Activated naive CD8-positive, alpha-beta T cell treated with anti-CD3 and anti-CD28 coated beads for 36 hours (primary cell): ENCODE data around the gene CCSER1. TPM values are rescaled to one million over a fixed set of nuclear protein-coding genes. Genes with fewer than 3 reads are reported as not detected.
"Not testable (repeated sequence)": the region's sequence is repeated elsewhere in the genome, so short reads cannot be mapped to it uniquely, and the experiment has no call there.

Source experiments
- DNase-seq: peaks from one replicate; pipeline ENCODE4 v3.0.0; 2021
- H3K27ac Mint-ChIP-seq: one replicate; pipeline ENCODE4 v1.8.0; 2022; ENCODE audit warnings: mild to moderate bottlenecking, moderate library complexity, mixed read lengths
- H3K27me3 Mint-ChIP-seq: one replicate; pipeline ENCODE4 v1.8.0; 2022; ENCODE audit warnings: mild to moderate bottlenecking, mixed read lengths
- H3K36me3 Mint-ChIP-seq: one replicate; pipeline ENCODE4 v1.8.0; 2021; ENCODE audit warnings: mild to moderate bottlenecking, mixed read lengths
- H3K4me1 Mint-ChIP-seq: one replicate; pipeline ENCODE4 v1.8.0; 2021; ENCODE audit warnings: mixed read lengths
- H3K4me3 Mint-ChIP-seq: one replicate; pipeline ENCODE4 v1.8.0; 2022; ENCODE audit warnings: mild to moderate bottlenecking, moderate library complexity, mixed read lengths
- H3K9me3 Mint-ChIP-seq: one replicate; pipeline ENCODE4 v1.8.0; 2022; ENCODE audit warnings: mixed read lengths
- total RNA-seq, 2 experiments: library from RNA; stranded (reverse); gene quantifications; one replicate each; pipeline ENCODE4 v1.2.3, GENCODE V29; 2021

The CCSER1 gene
- total RNA-seq, 2 experiments from 2014 or later = 0.29 to 0.42 TPM

- DNase-seq = no peak
- no peaks in the 10 kb centered on the region for H3K27me3 Mint-ChIP-seq
- H3K9me3 Mint-ChIP-seq = peaks cover under 1% of the 10 kb centered on the region
- H3K36me3 Mint-ChIP-seq = no peaks in the 10 kb centered on the region
- no peak overlapping the region for H3K4me3 Mint-ChIP-seq
- no peak overlapping the region for H3K27ac Mint-ChIP-seq
- H3K4me1 Mint-ChIP-seq = no peaks in the 10 kb centered on the region
Measured at GRCh38 chr4:90254357-90254756, 127.2 kb downstream of the CCSER1 start.

DNA sequence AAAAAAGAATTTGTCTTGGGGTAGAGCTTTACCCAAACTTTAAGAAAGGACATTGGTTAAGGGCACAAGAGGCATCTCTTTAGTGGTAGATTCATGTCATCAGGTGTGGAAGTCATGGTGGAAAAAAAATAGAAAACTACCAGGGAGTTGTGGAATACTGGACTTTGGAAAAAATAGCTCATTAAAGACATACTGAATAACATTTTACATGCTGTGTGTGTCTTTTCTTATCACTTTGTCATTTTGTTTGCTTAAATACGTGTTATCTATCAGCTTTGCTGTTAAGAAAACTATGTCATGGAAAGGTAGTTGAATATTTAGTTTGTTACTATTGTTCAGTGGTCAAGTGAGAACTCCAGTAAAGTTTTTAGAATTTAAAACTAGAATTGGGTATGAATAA is 147.0 kb downstream of the CCSER1 start:
- H3K9me3 Mint-ChIP-seq = peaks cover 4% of the 10 kb centered on the region
- no peaks in the 10 kb centered on the region for H3K4me1 Mint-ChIP-seq
- H3K27ac Mint-ChIP-seq = no peak overlapping the region
- no peaks in the 10 kb centered on the region for H3K27me3 Mint-ChIP-seq
- no peak overlapping the region for H3K4me3 Mint-ChIP-seq
- H3K36me3 Mint-ChIP-seq = no peaks in the 10 kb centered on the region
- no peak for DNase-seq

DNA sequence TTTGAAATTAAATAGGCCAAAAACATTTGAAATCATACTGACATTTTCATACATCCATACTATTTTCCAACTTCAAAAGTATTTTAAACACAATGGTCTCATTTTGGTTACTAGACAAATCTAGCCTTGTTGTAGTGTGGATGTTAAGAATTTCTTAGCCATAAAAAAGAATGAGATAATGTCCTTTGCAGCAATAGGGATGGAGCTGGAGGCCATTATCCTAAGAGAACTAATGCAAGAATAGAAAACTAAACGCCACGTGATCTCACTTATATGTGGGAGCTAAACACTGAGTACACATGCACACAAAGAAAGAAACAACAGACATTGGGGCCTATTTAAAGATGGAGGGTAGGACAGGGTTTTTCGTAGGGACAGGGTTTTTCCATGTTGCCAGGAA is 153.8 kb downstream of the CCSER1 start:
- Mint-ChIP-seq H3K27me3 (no peaks in the 10 kb centered on the region), H3K4me3 (no peak overlapping the region), H3K9me3 (no peaks in the 10 kb centered on the region), H3K36me3 (no peaks in the 10 kb centered on the region), H3K4me1 (no peaks in the 10 kb centered on the region), H3K27ac (no peak overlapping the region)
- DNase-seq = no peak

DNA sequence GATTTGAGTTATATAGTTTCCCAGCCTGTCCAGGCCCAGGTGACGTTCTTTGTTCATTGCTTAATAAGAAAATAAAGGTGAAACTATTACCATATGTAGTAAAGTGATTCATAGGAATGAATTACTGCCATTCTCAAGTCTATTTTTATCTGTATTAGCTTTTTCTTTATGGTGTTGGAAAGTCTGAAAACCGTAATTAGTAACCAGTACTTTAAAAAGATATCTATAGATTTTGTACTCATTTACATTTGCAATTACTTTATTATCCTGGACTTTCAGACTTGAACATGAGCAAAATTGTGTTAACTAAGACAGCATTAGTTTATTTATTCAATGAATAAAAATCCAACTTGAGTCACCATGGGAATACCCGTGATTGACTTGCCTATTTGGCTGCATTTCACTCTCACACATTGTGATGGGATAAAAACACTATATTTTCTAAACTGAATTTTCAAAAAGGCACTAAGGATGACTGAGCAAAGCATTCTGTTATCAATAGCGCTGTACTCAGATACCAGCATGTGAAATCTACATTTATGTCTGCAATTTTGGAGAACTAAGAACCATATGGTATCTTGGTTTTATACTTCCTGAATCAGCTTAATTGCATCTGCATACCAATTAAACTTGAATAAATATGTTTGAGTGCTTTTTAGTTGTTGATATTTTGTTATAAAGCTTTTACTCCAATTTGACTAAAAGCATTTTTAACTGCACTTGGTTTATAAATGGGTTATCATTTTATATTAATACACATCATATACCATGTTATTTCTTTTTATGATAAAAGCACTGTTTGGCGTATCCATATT is 154.6 kb downstream of the CCSER1 start:
- Mint-ChIP-seq H3K4me1 (no peaks in the 10 kb centered on the region), H3K36me3 (no peaks in the 10 kb centered on the region), H3K27me3 (no peaks in the 10 kb centered on the region), H3K4me3 (no peak overlapping the region), H3K27ac (no peak overlapping the region), H3K9me3 (no peaks in the 10 kb centered on the region)
- DNase-seq = no peak

DNA sequence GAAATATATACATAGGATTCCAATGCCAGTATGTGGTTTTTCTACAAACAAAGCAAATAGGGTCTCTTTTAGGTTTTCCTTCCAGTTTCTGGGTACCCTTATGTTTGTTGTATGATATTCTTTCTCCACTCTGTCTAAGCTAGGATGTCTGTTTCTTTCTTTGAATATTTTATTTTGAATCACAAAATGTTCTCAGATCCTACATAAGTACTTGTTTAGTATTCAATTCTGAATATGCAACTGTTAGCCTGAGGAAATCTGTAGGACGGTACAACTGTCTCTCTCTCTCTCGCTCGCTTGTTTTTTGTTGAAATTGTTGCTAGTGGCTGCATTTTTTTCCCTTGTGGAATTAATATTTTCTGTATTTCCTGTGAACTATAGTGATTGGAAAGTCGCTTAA is 163.2 kb downstream of the CCSER1 start:
- Mint-ChIP-seq H3K36me3 (no peaks in the 10 kb centered on the region), H3K4me1 (no peaks in the 10 kb centered on the region), H3K27me3 (no peaks in the 10 kb centered on the region), H3K9me3 (no peaks in the 10 kb centered on the region), H3K4me3 (no peak overlapping the region), H3K27ac (no peak overlapping the region)
- DNase-seq = no peak

- H3K36me3 Mint-ChIP-seq = no peaks in the 10 kb centered on the region
- H3K4me3 Mint-ChIP-seq = no peak overlapping the region
- no peaks in the 10 kb centered on the region for H3K27me3 Mint-ChIP-seq
- no peak overlapping the region for H3K27ac Mint-ChIP-seq
- DNase-seq = no peak
- H3K9me3 Mint-ChIP-seq = no peaks in the 10 kb centered on the region
- H3K4me1 Mint-ChIP-seq = no peaks in the 10 kb centered on the region
Measured at GRCh38 chr4:90292438-90292837, 165.2 kb downstream of the CCSER1 start.

DNA sequence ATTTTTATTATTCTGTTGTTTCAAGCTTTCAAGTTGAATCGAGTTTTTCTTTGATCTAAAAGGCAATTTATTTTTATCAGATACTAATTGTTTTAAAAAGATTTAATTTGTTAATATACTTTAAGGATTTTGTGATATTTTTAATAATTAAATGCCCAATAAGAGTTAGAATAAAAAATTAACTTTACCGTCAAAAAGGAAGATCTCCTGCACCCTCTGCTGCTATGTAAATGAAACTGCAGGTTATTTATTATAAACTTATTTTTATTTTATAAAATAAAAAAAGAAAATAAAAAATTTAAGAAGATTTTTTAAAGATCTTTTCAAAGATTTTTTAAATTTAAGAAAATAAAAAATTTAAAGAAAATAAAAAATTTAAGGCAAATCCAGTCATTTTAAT is 166.1 kb downstream of the CCSER1 start:
- Mint-ChIP-seq H3K27me3 (no peaks in the 10 kb centered on the region), H3K4me3 (no peak overlapping the region), H3K4me1 (no peaks in the 10 kb centered on the region), H3K9me3 (no peaks in the 10 kb centered on the region), H3K27ac (no peak overlapping the region), H3K36me3 (no peaks in the 10 kb centered on the region)
- DNase-seq = no peak

GRCh38 chr4:90299373-90299772 is 172.2 kb downstream of the CCSER1 start:
- H3K4me3 Mint-ChIP-seq = no peak overlapping the region

DNA sequence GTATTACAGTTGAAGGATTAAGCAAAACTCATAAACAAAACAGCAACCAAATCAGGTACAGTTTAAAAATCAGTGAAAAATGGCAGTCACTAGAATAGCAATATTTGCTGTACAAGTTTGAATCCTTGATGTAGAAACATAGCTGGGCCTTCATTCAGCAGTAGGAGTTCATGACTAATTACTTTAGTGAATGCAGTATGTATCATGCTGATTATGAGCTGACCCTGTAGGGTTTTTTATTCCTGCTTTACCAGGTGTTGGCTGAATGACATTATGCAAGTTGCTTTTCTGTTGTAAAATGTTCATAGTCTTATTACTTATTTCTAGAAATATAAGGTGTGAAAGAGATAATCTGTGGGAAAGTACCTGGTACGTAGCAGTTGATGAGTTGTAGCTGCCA is 179.6 kb downstream of the CCSER1 start:
- no peak for DNase-seq
- Mint-ChIP-seq H3K4me1 (no peaks in the 10 kb centered on the region), H3K27ac (no peak overlapping the region), H3K9me3 (peaks cover 1% of the 10 kb centered on the region), H3K27me3 (peaks cover 4% of the 10 kb centered on the region), H3K4me3 (no peak overlapping the region), H3K36me3 (no peaks in the 10 kb centered on the region)

More at GRCh38 chr4:90299373-90299772, 172.2 kb downstream of the CCSER1 start:
- H3K27ac Mint-ChIP-seq = no peak overlapping the region
- DNase-seq = no peak
- H3K27me3 Mint-ChIP-seq = peaks cover 4% of the 10 kb centered on the region
- no peaks in the 10 kb centered on the region for H3K4me1 Mint-ChIP-seq
- peaks cover 1% of the 10 kb centered on the region for H3K9me3 Mint-ChIP-seq
- no peaks in the 10 kb centered on the region for H3K36me3 Mint-ChIP-seq

DNA sequence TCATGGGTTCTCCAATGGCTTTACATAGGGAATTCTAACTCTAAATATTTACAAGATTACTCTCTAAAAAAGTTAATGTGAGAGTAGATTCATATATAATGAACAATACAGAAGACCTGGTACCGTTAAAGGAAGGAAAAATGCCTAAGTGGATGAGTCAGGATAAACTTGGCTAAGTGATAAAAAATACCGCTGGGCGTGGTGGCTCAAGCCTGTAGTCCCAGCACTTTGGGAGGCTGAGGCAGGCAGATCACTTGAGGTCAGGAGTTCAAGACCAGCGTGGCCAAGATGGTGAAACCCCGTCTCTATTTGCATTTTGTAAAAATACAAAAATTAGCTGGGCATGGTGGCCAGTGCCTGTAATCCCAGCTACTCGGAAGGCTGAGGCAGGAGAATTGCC is 189.9 kb downstream of the CCSER1 start:
- H3K4me3 Mint-ChIP-seq, H3K4me1 Mint-ChIP-seq, H3K36me3 Mint-ChIP-seq, DNase-seq, H3K27me3 Mint-ChIP-seq, H3K9me3 Mint-ChIP-seq, H3K27ac Mint-ChIP-seq: not testable (repeated sequence)

GRCh38 chr4:90317785-90318184 is 190.6 kb downstream of the CCSER1 start:
- H3K4me3 Mint-ChIP-seq = no peak overlapping the region
- no peak for DNase-seq
- no peaks in the 10 kb centered on the region for H3K27me3 Mint-ChIP-seq
- H3K27ac Mint-ChIP-seq = no peak overlapping the region
- H3K4me1 Mint-ChIP-seq = no peaks in the 10 kb centered on the region
- H3K9me3 Mint-ChIP-seq = no peaks in the 10 kb centered on the region
- H3K36me3 Mint-ChIP-seq = no peaks in the 10 kb centered on the region

DNA sequence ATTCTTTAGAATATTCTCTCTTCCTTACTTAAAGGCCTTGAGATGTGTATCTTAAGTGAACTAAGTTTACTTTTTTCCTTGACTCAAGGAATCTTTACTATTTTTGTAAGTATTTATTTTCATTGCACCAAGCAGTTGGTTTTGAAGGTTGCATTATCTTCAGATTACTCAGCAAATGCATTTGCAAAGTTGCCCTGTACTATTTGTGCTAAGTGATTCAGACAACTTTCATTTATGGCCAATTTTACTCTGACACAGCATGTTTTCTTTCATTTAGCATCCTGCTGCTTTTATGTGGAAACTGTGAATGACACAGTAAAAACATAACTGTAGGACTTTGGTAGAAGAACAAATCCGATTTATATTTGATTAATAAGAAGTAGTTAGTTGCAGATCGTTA is 191.0 kb downstream of the CCSER1 start:
- H3K9me3 Mint-ChIP-seq = no peaks in the 10 kb centered on the region
- H3K27ac Mint-ChIP-seq = no peak overlapping the region
- no peak overlapping the region for H3K4me3 Mint-ChIP-seq
- no peak for DNase-seq
- no peaks in the 10 kb centered on the region for H3K36me3 Mint-ChIP-seq
- no peaks in the 10 kb centered on the region for H3K27me3 Mint-ChIP-seq
- no peaks in the 10 kb centered on the region for H3K4me1 Mint-ChIP-seq

DNA sequence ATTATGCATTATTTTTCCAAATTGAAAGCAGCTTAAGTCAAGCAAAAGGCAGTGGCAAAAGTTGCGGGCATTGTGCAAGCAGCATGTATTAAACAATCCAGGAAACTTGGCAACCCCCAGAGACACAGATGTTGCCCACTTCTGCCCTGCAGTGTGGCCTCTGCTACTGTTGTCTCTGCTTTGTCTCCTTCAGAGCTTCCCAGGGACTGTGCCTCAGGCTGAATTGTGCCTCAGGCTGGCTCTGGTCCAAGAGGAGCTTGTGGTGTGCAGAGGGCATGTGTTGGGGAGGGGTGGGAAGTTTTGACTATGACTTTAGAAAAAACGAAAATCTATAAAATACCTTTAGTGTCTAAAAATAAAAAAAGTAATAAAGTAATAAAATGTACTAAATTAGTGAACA is 201.4 kb downstream of the CCSER1 start:
- H3K4me3 Mint-ChIP-seq = no peak overlapping the region
- H3K27ac Mint-ChIP-seq = no peak overlapping the region
- DNase-seq = no peak
- H3K4me1 Mint-ChIP-seq = no peaks in the 10 kb centered on the region
- no peaks in the 10 kb centered on the region for H3K36me3 Mint-ChIP-seq
- H3K9me3 Mint-ChIP-seq = no peaks in the 10 kb centered on the region
- H3K27me3 Mint-ChIP-seq = no peaks in the 10 kb centered on the region

DNA sequence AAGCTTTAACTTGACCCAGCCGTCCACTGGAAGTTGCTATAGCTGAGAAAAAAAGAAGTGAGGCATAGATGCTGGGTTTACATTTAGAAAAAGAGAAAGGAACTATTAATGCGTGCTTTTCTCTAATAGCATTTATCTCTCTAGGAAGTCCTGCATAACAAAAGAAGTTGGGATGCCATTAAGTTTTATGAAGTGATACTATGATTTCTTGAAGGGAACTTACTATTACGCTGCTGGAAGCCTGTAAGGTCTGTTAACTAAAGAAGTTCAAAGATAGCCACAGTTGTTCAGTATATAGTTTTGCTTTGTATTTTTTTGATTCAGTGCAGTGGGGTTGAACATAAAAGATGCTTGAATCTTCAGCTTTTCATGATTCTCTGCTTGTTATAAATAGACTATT is 203.4 kb downstream of the CCSER1 start:
- Mint-ChIP-seq H3K4me3 (no peak overlapping the region), H3K27me3 (no peaks in the 10 kb centered on the region), H3K4me1 (no peaks in the 10 kb centered on the region), H3K36me3 (no peaks in the 10 kb centered on the region), H3K9me3 (no peaks in the 10 kb centered on the region), H3K27ac (no peak overlapping the region)
- DNase-seq = no peak

DNA sequence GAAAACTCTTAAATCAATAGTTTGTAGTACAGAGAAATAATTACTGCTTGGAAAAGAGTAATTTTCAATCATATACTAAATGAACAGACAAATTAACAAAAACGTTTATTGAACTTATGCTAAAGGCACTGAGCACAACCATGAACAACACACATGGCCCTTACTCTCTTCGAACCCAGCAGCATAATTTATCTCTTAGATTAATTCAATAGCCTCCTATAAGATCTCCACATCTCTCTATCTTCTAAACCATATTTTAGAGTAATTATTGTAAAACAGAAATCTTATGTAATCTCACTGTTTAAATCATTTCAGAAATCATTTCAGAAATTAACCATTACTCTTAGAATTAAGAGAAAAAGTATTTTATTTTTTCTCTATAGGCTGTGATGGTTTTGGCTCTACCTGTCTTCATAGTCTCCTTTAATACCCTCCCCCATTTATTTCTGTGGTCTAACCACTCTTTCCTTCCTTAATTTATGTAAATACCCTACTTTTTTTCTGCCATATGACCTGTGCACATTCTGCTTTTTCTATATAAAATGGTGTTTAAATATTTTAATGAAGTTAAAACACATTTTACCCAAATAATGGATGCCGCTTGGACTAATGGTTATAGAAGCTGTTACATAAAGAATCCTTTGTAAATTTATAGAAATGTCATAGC is 218.5 kb downstream of the CCSER1 start:
- no peak for DNase-seq

DNA sequence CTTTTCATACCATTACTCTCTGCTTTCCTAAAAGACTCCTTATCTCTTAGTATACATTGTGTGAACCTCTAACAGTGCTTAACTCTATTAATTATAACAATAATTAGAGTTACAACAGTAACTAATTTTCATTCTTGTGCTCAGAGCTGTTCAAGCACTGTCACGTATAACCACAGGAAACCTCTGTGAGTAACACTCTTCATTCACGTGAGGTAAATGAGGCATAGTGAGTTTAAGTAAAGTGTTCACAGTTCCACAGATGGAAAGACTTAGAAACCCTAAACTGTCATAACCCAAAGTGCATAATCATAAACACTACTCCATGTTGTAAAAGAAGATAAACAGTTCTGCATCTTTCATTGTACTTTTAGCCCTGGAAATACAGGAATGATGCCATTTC is 222.4 kb downstream of the CCSER1 start:
- no peaks in the 10 kb centered on the region for H3K36me3 Mint-ChIP-seq
- H3K4me1 Mint-ChIP-seq = no peaks in the 10 kb centered on the region

More for the DNA sequence above, 218.5 kb downstream of the CCSER1 start:
- Mint-ChIP-seq H3K4me3 (no peak overlapping the region), H3K4me1 (no peaks in the 10 kb centered on the region), H3K27me3 (no peaks in the 10 kb centered on the region), H3K27ac (no peak overlapping the region), H3K36me3 (no peaks in the 10 kb centered on the region), H3K9me3 (peaks cover 2% of the 10 kb centered on the region)

More for the DNA sequence above, 222.4 kb downstream of the CCSER1 start:
- H3K27me3 Mint-ChIP-seq = no peaks in the 10 kb centered on the region
- H3K27ac Mint-ChIP-seq = no peak overlapping the region
- no peak overlapping the region for H3K4me3 Mint-ChIP-seq
- DNase-seq = no peak
- peaks cover 2% of the 10 kb centered on the region for H3K9me3 Mint-ChIP-seq
